Neural progenitor cell (in vitro differentiated cells): ENCODE results near the gene OR8A1.

Experiments used
- CTCF ChIP-seq: fragments of 200-600 bp; sonication (generic); IDR thresholded peaks from 2 replicates; pipeline ENCODE4 v1.5.1; 2017; ENCODE audit warnings: antibody characterized with exemption, mild to moderate bottlenecking
- EZH2 ChIP-seq: fragments of 200-600 bp; sonication (generic); IDR thresholded peaks from 2 replicates; pipeline ENCODE4 v1.6.1; 2017; ENCODE audit warnings: antibody characterized with exemption, mild to moderate bottlenecking, moderate library complexity
- EZH2phosphoT487 ChIP-seq: fragments of 200-600 bp; sonication (generic); IDR thresholded peaks from 2 replicates; pipeline ENCODE4 v1.6.1; 2017; ENCODE audit warnings: antibody characterized with exemption

- TF ChIP-seq CTCF (no peak), EZH2phosphoT487 (no peak), EZH2 (no peak)
Observed at GRCh38 chr11:124582565-124582964, 12.8 kb downstream of the OR8A1 start.
